Measurements from ENCODE around the gene TRERF1. TPM values are rescaled to one million over a fixed set of nuclear protein-coding genes. Genes with fewer than 3 reads are reported as not detected.
"Not testable (repeated sequence)": the region's sequence is repeated elsewhere in the genome, so short reads cannot be mapped to it uniquely, and the experiment has no call there.

The TRERF1 gene
- total and polyA plus RNA-seq, 12 donors = 4.7 to 16.6 (median 8.0) TPM

GRCh38 chr6:42471142-42471541, 19.4 kb upstream of the TRERF1 start:
- intact Hi-C loops (cut with DNase I) = no loop called here
- Histone ChIP-seq H3K27me3 (no peaks in the 10 kb centered on the region), H3K4me1 (replicated peaks in 1 of 2) (no peaks in the 10 kb centered on the region), H3K9me3 (replicated peaks in 1 of 3) (no peaks in the 10 kb centered on the region), H3K4me3 (no peak overlapping the region), H3K27ac (no peak overlapping the region), H3K36me3 (replicated peaks in 1 of 2) (no peaks in the 10 kb centered on the region)
- 73 to 77% (median 76%) methylated on average over 3 of the region's 3 CpGs for WGBS, 4 donors
- no peak for DNase-seq
- TF ChIP-seq POLR2A (IDR thresholded peaks at IDR 0.05) (no peak), CTCF (IDR thresholded peaks at IDR 0.05) (no peak)

GRCh38 chr6:42468273-42468672, 16.5 kb upstream of the TRERF1 start:
- H3K36me3 ChIP-seq (replicated peaks in 1 of 2) = no peaks in the 10 kb centered on the region
- no peak overlapping the region for H3K27ac ChIP-seq
- WGBS, 4 donors = 94 to 100% (median 100%) methylated on average over 1 of the region's 1 CpG
- intact Hi-C loops (cut with DNase I) = loop anchor here in 1 of 2 donors (10.0 kb wide), 1 partner anchor 47 kb away; no protein-coding TSS in a partner anchor
- no peaks in the 10 kb centered on the region for H3K27me3 ChIP-seq
- no peaks in the 10 kb centered on the region for H3K4me1 ChIP-seq (replicated peaks in 1 of 2)
- TF ChIP-seq CTCF (IDR thresholded peaks at IDR 0.05) (no peak), POLR2A (IDR thresholded peaks at IDR 0.05) (no peak)
- H3K4me3 ChIP-seq = no peak overlapping the region
- DNase-seq = no peak
- H3K9me3 ChIP-seq (replicated peaks in 1 of 3) = no peaks in the 10 kb centered on the region

GRCh38 chr6:42467651-42468050, 15.9 kb upstream of the TRERF1 start:
- Histone ChIP-seq H3K4me1 (replicated peaks in 1 of 2) (no peaks in the 10 kb centered on the region), H3K4me3 (no peak overlapping the region), H3K27me3 (no peaks in the 10 kb centered on the region), H3K27ac (no peak overlapping the region), H3K36me3 (replicated peaks in 1 of 2) (no peaks in the 10 kb centered on the region), H3K9me3 (replicated peaks in 1 of 3) (no peaks in the 10 kb centered on the region)
- no peak for DNase-seq
- intact Hi-C loops (cut with DNase I) = loop anchor here in 1 of 2 donors (10.0 kb wide), 1 partner anchor 47 kb away; no protein-coding TSS in a partner anchor
- TF ChIP-seq POLR2A (IDR thresholded peaks at IDR 0.05) = no peak
- no peak for TF ChIP-seq CTCF (IDR thresholded peaks at IDR 0.05)
- 76 to 89% (median 81%) methylated on average over 1 of the region's 1 CpG for WGBS, 4 donors

GRCh38 chr6:42466470-42466869, 14.7 kb upstream of the TRERF1 start:
- 92 to 100% (median 94%) methylated on average over 1 to 19 of the region's 28 CpGs for WGBS, 4 donors
- not testable (repeated sequence) for H3K4me3 ChIP-seq; H3K27me3 ChIP-seq; DNase-seq; H3K36me3 ChIP-seq (replicated peaks in 1 of 2); H3K9me3 ChIP-seq (replicated peaks in 1 of 3); H3K27ac ChIP-seq; H3K4me1 ChIP-seq (replicated peaks in 1 of 2)
- intact Hi-C loops (cut with DNase I) = loop anchor here in 1 of 2 donors (10.0 kb wide), 1 partner anchor 48 kb away; no protein-coding TSS in a partner anchor

GRCh38 chr6:42462474-42462972, 10.8 kb upstream of the TRERF1 start:
- H3K27me3 ChIP-seq = no peaks in the 10 kb centered on the region
- TF ChIP-seq POLR2A (IDR thresholded peaks at IDR 0.05) = no peak
- no peak for TF ChIP-seq CTCF (IDR thresholded peaks at IDR 0.05)
- H3K36me3 ChIP-seq (replicated peaks in 1 of 2) = no peaks in the 10 kb centered on the region
- intact Hi-C loops (cut with DNase I) = loop anchor here in 1 of 2 donors (10.0 kb wide), 1 partner anchor 52 kb away; no protein-coding TSS in a partner anchor
- no peak overlapping the region for H3K27ac ChIP-seq
- no peak for DNase-seq
- H3K9me3 ChIP-seq (replicated peaks in 1 of 3) = no peaks in the 10 kb centered on the region
- no peak overlapping the region for H3K4me3 ChIP-seq
- no peaks in the 10 kb centered on the region for H3K4me1 ChIP-seq (replicated peaks in 1 of 2)
- 74 to 94% (median 86%) methylated on average over 4 to 6 of the region's 6 CpGs for WGBS, 4 donors
